Activated CD4-positive, alpha-beta T cell treated with anti-CD3 and anti-CD28 coated beads for 4 hours (primary cell): Measurements from ENCODE around the gene KRT86.
"Not testable (repeated sequence)": the region's sequence is repeated elsewhere in the genome, so short reads cannot be mapped to it uniquely, and the experiment has no call there.

Experiments used
- DNase-seq, 2 donors: peaks; one replicate each; pipeline ENCODE4 v3.0.0-alpha.2; 2020

Gene KRT86

DNA sequence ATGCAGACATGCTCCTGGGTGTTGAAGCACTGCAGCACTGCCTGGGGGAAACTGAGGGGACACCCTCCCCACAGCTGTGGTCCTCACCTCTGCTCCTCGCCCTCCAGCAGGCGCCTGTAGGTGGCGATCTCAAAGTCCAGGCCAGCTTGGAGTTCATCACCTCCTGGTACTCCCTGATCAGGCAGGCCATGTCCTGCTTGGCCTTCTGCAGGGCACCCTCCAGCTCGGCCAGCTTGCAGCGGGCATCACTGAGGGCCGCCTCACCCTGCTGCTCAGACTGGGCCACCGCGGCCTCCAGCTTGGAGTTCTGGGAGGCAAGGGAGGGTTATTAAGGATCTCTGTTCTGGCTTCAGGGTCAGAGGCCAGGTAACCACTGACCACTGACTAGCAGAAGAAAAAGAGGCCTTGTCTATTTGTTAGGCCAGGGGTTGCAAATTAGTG, 22.2 kb upstream of the KRT86 start:
- not testable (repeated sequence) for DNase-seq

DNA sequence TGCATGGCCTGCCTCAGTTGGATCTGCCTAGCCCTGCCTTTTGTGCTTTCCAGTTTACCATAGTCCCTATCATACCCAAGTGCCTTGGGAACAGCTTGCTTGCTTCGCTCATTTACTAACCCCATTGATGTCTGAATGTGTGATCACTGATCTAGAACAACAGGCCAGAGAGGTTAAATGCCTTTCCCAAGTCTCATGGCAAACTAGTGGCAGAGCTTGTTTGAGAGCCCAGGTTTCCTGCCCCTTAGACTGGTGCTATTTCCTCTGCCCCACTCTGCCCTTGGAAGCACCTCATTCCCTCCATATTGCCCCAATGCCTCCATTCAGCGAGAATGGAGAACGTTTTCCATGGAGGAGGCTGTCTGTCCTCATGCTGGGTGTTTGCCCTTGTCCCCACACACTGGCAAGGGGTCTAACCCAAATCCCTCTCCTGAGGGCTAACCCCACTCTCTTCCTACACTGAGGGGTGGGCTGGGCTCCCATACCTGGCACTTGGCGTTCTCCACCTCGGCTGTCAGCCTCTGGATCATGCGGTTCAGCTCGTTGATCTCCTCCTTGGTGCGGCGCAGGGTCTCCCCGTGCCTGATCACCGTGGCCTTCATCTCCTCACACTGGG, 21.6 kb upstream of the KRT86 start:
- DNase-seq = no peak

DNA sequence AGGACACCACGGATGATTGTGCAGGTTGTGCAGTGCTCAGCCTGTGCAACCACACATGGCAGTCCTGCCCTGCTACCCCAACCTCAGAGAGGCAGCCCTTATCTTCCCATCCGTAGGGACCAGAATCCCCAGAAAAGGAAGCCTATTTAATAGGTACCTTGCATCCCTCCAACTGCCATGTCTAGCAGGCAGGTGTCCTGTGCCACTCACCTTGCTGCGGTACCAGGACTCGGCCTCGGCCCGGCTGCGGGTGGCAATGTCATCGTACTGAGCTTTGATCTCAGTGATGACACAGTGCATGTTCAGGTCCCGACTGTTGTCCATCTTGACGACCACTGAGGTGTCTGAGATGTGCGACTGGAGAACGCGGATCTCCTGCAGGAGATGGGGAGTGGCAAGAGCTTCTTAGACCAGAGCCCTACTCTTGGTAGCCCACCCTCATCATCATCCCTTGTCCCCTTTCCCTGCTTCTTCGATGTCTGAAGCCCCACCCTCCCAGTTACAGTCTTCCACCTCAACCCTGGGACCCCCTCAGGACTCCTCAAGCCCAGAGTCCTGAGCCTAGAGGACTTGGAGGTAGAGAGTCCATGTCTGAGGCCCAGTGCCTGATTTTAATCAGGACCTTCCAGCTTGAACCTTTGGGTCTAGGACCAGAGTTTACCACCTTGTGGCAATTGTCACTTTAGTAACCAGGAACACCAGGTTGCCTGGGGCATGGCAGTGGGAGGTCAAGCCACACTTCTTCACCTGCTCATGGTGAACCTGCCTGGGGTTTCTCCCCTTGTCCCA, 20.9 kb upstream of the KRT86 start:
- no peak for DNase-seq

DNA sequence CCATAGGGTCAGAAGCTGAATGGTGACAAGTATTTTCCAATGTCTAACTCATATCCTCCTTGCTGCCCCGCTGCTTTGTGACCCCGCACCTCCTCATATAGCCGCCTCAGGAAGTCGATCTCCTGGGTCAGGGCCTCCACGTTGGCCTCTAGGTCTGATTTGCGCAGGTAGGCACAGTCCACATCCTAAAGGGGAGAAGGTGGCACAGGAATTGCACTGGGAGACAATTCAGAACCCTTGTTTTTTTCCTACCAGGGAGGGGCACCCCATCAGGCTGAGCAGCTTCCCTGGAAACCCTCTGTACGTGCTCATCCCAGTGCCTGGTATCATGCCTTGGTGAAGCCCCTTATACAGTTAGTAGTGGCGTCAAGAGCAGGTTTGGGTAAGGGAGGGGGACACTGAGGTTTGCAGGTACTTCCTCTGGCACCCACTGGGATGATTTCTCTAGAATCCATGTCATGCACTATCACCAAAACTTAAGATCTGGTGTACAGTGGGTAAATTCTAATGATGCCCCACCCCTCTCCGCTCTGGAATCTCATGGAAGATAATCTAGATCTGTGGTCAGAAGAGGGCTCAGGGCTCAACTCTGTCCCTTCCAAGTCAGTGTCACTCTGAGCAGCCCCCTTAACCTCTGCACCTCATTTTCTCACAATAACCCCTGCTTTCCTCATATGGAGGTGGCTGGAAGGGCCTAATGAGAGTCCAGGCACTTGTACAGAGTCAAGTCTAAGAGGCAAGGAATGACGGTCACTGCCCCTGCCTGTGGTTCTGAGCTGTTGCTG, 20.1 kb upstream of the KRT86 start:
- no peak for DNase-seq

DNA sequence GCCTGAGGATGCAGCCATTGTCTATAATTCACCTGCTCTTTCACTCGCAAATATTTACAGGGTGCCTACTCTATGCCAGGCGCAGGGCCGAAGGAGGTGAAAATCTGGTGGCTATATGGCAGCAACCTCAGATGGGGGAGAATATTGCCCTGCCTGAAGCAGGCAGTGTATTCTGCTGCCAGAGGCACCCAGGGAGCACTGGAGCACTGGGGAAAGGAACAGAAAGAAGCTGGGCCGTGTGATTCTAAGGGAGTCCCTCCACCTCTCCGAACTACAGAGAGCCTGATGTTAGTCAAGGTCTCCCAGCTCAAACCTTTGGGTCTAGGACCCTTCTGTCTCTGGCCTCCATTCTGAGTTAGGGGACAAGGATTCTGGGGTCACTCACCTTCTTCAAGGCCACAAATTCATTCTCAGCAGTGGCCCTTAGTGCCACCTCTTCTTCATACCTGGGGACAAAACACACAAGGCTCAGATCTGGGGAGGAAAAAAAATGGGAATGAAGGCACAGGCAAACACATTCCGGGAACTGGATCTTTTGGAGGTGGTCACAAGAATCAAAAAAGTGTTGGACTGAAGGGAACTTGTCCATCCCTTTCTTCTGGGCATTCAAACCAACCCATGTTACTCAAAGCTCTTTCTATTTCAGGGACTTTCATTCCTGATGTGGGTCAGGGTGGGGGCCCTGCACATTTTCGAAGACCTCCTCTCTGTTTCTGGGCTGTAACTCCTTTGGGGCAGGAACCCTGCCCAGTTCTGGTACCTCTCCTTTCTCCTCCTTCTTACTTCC, 19.3 kb upstream of the KRT86 start:
- no peak for DNase-seq

DNA sequence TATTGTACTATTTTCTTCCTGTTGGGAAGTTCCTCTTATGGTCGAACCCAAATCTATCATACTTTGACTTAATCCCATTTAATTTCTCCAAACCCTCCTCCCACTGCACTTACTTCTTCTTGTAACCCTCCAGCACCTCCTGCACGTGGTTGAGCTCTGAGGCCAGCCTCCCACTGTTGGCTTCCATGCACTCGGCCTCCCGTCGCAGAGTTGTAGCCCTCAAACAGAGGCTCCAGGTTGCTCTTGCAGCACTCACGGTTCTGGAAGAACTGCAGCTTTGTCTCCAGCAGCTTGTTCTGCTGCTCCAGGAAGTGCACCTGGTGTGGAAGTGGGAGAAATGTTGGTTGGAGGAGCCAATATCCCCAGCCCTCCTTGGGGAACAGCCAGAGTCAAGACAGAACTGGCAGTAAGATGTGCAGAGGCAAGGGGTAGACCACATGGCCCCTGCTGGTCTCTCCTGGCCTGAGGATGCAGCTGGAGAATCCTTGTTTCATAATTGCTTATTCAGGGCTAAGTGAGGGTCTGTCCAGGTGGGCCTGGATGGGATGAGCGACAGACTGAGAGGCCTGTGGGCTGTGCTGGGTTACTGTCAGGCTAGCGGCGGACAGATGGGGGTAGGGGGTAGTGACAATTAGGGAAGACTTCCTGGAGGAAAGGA, 18.4 kb upstream of the KRT86 start:
- no peak for DNase-seq

DNA sequence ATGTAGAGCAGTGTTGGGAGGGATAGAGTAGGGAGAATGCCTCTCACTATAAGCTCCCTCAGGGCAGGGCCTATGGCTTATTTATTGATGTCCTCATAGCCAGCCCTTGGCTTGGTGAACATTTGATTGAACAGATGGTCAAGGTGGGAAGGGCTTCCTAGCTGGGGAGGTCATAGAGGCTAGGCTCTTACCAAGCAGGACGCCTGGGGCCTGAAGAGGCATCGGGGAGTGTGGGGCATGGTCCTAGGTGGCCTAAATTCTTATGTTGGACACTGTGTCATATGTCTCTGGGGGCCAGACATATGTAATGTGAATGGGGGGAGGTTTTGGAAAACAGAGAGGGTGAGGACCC, 17.9 kb upstream of the KRT86 start:
- no peak for DNase-seq

DNA sequence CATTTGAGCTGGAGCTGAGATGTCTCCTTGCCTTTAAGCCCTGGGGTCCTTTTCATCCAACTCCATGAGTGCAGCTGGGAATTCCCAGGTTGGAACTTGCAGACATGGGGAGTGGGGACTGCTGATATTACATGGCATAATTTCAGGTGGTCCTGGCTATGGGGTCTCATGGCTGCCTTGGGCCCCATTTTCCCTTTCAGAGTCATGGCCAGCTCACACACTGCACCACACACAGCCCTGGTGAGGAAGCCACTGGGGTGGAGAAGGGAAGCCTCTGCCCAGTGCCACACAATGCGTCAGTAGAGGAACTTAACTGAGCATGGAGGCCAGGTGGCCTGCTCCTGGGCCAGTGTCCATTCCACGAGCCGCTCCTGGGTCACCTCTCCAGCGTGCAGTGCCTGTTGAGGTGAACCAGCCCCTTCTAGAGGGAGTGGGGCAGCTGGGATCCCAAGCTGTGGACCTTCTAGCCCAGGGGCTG, 17.3 kb upstream of the KRT86 start:
- DNase-seq = no peak

DNA sequence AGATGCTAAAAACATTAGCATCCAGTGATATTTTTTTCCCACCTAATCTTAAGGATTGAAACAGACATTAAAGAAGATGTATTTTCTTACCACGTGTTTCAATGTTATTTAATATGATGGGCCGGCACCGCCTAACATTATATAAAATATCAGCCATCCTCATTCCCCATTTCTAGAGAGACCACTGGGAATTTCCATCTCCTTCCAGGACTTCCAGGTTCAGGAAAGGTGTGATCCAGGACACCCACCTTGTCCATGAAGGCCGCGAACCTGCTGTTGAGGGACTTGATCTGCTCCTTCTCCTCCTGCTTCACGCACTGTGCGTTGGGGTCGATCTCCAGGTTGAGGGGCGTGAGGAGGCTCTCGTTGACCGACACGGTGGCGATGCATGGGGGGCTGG, 16.5 kb upstream of the KRT86 start:
- not testable (repeated sequence) for DNase-seq

DNA sequence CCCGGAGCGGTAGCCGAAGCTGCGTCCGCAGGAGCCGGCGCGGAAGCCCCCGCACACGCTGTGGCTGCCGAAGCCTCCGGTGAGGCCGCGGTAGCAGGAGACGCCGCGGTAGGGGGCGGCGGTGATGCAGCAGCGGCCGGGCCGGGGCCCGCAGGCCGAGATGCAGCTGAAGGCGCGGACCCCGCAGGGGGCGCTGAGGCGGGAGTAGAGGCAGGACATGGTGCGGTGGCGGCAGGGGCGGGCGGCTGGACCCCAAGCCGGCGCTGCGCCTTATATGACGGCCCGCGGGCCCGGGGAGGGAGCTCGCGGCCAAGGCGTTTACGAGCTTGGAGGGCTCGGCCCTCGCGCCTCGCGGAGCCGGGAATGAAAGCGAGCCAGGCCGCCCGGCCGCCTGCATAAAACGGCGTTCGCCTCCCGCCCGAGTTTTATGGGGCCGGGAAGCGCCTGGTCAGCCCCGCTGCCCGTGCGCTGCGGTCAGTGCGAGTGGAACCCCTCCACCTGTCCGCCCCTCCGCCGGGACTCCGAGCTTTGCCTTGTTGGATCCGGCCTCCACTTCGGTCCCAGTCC, 16.0 kb upstream of the KRT86 start:
- DNase-seq = no peak

DNA sequence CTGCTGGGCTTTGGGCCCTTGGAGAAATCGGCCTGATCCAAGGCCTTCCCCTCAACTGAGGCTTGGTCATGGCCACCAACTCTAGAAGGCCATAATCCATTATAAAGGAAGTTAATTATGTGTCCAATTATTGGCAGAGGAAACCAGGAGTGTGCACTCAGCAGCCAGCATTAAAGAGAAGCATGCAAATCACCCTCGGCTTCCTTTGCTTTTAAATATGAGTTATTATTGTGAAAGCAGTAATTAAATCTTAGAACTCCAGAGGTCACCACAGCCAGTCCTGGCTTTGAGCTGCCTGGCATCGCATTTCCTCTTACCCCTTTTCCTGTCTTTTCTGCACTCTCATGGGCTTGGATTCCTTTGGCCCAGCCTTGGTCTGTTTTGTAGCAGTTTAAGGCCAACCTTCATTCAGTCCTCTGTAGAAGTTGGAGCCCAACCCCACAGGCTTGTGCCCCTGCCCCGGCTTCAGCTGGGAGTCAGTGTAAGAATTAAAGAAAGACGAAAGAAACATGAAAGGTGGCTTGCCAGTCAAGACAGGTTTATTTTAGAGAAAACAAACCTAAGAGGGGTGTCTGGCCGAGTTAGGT, 14.7 kb upstream of the KRT86 start:
- no peak for DNase-seq

DNA sequence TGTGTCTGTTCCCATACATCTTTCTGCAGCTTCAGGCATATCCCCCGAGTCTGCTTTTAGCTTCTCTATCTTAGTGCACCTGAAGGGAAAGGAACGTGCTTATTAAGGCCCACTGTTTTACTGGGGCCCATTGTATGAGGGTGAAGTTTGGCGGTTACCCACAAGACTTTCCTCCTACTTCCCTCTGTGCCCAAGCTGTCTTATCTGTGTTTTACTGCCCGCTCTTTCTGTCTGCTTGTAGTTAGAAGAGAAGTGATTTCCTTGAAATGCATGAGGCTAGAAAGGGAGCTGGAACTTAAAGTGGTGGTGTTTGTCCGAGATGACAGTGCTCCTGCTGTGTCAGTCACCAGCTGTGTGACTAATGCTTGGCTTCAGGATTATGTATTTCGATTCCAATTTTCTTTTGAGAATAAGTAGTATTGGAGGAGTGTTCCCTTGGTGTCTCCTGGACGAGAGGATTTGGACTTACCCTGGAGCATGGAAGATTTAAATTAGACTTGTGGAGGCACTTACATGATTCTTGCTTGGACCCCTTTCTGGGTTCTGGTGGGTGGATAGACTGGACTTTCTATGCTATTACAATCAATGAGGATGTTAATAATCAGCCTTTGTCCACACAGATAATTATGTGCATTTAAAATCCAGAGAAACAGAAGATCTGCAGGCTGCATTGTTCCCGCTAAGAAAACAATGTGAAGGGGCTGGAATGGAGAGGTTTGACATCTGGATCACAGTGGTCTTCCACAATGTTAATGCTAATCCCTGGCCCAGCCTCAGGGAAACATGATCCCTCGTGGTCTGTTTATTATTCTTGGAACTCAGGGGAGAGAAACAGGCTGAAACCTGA, 13.9 kb upstream of the KRT86 start:
- DNase-seq = no peak

DNA sequence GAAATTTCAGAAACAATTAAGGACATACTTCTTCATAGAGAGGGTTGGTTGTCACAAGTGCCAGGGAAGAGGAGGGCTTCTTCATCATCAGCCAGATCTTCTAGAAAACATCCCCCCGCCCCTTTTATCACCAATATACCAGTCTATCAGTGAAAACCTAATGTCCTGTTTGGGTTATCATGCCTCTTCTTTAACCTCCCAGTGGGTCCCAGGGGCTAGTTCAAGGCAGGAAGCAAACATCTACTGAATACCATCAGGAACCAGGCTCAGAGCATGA, 13.3 kb upstream of the KRT86 start:
- no peak for DNase-seq

DNA sequence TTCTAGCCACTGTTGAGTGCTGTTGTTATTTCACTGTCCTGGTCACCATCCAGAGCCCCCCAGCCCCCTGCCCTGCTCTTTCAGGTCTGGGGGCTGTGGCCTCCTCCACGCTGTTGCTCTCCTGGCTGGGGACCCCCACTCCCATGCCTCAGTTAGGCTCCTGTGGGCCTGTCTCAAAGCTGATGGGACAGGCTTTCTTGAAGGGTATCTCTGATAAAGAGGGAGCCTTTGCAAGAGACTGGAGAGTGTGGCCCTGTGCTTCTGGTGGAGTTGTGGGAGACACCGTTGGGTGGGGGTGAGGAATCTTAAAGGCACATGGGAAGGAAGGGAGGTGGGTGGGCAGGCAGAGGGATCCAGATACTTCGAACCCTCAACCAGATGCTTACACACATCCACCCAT, 12.2 kb upstream of the KRT86 start:
- DNase-seq = no peak

DNA sequence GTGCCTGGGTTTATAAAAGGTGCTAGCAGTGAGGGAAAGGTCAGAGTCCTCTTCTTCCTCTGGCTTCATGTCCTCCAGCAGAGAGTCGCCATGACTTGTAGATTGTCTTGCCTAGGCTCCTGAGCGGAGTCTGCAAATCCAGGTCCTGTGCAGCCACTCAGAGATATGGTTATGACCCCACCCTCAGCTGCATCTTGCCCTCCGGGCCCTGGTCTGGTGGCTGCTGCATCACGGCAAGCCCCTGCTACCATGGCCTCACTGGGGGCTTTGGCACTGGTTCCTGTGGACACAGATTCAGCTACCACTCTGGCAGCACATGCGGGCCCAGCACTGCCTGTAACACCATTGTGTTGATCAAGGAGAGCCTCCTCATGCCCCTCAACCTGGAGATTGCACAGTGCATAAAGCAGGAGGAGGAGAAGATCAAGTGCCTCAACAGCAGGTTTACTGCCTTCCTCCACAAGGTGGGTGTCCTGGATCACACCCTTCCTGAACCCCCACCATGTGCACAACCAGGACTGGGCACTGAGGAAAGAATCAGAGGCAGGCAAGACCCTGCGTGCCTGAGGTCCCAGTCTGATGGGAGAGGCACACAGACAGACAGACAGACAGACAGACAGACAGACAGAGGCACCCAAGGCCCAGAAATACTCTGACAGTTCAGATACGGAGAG, 10.5 kb upstream of the KRT86 start:
- DNase-seq = no peak

DNA sequence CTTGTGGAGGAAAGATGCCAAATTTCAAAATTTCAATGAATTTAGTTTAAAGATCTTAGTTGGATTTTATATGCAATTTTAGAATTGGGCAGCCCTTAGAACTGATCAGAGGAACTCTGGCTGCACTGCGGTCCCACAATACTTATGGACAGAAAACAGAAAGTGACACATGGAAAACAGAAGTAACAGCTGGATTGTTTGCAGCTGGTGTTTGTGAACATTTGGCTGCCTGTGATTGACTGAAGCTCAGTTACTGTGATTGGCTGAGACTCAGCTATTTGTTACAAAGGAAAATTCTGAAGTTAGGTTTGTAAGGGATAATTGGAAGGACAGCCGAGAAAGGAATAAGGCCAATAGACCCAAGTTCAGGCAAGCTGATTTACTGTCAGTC, 10.0 kb upstream of the KRT86 start:
- DNase-seq = no peak

DNA sequence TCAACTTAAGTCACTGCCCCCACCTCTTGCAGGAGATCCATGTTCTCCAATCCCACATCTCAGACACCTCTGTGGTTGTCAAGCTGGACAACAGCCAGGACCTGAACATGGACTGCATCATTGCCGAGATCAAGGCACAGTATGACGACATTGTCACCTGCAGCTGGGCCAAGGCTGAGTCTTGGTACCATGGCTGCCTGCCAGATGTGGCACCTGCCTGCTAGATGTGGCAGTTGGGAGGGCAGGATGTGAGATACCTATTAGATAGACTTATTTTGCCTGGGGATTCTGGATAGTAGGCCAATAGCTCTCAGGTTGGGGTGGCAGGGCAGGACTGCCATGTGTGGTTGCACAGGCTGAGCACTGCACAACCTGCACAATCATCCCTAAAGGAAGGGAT, 7.9 kb upstream of the KRT86 start:
- DNase-seq = no peak

DNA sequence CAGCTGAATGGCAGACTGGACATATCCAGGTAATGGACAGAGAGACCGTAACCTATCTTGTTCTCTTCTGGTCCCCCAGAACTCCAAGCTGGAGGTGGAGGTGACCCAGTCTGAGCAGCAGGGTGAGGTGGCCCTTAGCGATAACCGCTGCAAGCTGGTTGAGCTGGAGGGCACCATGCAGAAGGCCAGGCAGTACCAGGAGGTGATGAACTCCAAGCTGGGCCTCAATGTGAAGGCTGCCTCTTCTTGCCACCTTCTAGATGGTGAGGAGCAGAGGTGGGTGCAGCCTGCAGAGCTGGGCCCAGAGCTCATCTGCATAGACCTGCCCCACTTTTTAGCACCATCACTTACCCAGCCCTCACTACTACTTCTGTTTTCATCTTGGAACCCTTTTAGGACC, 7.2 kb upstream of the KRT86 start:
- DNase-seq = no peak

DNA sequence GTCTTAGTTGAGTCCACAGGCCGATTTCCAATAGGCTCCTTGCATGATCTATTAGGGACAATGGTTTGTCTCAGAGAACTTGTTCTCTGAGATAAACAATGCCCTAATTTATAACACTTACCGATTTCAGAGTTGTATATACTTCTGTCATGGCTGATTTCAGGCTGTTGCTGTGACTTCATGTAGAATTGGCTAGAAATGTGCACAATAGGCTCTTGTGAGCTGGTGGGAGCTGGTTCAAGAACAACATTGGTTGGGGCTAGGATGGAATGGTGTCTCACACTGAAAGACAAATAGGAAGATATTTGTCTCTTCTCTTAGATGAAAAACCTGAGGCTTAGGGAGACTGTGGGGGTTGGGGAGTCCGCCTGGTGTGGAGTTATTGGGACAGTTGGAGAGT, 6.7 kb upstream of the KRT86 start:
- no peak for DNase-seq

DNA sequence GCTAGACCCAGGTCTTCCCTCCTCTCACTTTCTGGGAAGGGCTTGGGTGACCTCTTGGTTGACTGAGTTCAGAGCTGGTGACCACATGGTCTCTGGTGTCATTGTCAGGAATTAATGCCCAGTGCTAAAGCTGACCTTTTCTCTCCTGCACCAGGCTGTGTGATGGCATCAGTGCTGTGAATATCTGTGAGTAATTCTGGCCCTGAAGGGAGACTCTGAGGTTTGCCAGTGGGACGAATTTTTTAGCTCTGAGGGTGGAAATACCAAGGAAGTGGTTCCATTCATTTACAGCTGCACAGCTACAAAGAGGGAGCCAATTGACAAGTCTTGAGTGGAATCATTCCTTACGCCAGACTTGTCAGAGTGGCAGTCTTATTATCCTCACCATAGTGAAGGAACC, 6.2 kb upstream of the KRT86 start:
- DNase-seq = no peak
